ENCODE results near the gene KLHL17.

- TF ChIP-seq CTCF (IDR thresholded peaks at IDR 0.05; ENCODE audit: insufficient read depth, low read length) (no peak), REST (IDR thresholded peaks at IDR 0.05; ENCODE audit: insufficient replicate concordance, low read depth) (no peak), GABPA (IDR thresholded peaks at IDR 0.05; ENCODE audit: low read depth) (no peak), SPI1 (IDR thresholded peaks at IDR 0.05; ENCODE audit: borderline replicate concordance, low read depth) (no peak), POLR2AphosphoS5 (IDR thresholded peaks at IDR 0.05; ENCODE audit: low read depth) (no peak)
Observed at GRCh38 chr1:961132-961669, 817 bp downstream of the KLHL17 start.

Measured in HL-60 (cell line).